HG03378 (cell line): ENCODE results near the gene NEK6.

Source experiments
- ATAC-seq: cut with Tn5 transposase; IDR thresholded peaks from one replicate; pipeline ENCODE4 v1.9.1; 2021; ENCODE audit warnings: mild to moderate bottlenecking, moderate library complexity; ENCODE audit not compliant: unreplicated experiment

The NEK6 gene

GRCh38 chr9:124295159-124295794 lies 37.5 kb downstream of the NEK6 start:
- ATAC-seq: no peak

DNA sequence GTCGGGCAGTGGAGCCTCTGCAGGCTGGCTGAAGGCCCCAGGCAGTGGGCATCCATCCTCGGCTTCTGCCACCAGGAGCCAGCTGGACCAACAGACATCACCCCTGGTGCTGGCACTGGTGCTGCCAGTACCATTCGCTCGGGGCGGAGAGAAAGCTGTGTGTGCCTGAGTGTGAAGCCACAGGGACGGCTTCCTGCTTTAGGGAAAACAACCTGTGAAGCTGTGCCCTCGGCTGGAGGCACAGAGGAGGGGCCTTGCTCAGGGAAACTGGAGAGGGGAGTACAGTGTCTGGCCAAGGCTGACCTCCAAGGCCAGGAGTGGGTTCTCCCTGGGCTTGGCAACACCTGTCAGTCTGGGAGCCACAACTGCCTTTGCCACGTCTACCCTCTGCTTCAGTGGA lies 38.3 kb downstream of the NEK6 start:
- no peak for ATAC-seq

DNA sequence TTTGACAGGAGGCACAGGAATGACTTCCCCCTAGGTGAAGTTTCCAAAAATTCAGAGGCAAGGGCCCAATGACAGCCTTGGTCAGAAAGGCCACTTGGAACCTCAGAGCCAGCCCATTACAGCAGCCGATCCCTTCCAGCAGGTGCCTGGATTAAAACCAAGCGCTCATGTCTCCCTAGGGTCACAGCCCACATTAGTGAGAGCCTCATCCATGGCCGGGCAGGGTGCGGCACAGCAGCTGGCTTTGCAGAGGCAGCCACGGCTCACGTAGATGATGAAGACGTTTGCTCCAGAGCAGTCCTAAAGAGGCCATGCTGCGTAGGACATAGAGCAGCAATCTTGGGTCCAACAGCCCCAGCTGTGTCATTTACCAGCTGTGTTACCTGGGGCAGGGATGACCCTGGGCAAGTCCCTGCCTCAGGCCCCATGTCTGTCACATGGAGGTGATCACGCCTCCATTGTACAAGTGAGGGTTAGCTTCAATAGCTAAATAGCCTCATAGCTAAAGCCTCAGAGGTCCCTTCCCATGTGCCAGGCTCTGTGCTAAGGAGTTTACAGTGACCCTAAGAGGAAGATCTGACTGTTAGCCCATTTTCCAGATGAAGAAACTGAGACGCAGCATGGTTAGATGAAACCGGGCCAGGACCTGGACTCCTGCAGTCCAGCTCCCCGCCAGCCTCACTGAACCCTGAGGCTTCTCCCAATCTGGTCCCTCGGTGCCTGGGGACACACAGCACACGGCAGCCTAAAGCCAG lies 39.2 kb downstream of the NEK6 start:
- no peak for ATAC-seq

GRCh38 chr9:124297551-124297901 lies 39.8 kb downstream of the NEK6 start:
- ATAC-seq: no peak

- ATAC-seq: no peak
These were observed 40.3 kb downstream of the NEK6 start for GRCh38 chr9:124297915-124298645.

DNA sequence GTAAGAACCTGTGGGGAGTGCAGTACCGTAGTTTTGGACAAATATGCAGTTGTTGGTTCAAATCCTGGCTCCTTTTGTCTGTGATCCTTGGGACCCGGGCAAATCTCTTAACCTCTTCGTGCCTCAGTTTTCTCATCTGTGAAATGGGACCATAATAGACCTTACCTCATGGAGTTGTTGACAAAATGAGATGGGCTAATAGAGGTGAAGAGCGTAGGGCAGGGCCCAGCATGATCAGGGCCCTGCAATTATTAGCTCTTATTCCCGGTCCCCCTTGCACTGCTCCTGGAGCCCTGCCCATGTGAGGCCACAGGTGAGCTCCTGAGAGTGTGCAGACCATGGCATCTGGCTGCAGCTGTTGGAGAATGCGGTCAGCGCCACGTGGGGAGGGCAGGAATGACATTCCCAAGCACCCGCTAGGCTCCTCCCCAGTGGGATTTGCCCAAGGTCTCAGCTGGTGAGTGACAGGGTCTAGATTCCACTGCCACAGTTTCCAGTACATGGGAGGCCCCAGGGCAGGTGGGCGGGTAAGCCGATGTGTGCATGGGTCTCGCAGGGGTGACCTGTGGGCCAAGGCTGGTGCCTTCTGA lies 41.0 kb downstream of the NEK6 start:
- no peak for ATAC-seq

- no peak for ATAC-seq
These were observed 41.9 kb downstream of the NEK6 start for GRCh38 chr9:124299515-124300090.

DNA sequence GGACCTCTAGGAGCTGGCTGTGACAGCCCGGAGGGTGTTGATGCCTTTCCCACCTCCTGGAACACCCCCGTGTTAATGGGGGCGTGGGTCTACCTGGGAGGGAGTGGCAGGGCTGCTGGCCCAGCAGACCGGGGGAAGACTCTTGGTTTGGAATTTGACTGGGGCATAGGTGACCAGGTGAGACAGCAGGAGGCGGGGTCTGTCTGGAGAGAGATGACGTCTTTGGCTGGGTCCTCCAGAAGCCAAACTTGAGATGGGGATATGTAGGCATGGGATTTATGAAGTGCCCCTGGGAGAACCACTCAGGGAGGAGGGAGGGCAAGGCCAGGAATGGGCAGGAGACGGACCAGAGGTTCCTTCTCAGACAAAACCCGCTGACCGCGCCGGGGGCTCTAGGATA lies 42.6 kb downstream of the NEK6 start:
- no peak for ATAC-seq

DNA sequence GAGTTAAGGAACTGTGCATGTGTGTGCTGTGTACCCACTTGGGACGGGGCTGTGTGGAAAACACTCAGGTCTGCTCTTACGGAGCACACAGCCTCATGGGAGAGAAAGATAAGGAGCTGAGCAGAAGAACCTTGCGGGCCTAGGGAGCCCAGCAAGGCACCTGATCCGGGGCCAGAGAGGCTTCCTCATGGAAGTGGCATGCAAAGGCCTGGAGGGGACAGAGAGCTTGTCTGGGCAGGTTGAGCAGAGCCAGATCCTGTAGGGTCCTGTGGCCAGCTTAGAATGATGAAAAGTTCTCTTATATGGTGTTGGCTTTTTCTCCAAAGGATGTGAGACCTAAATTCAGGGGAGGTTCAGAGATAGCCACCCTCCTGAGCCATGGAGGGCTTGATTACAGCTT lies 45.2 kb downstream of the NEK6 start:
- ATAC-seq: no peak

DNA sequence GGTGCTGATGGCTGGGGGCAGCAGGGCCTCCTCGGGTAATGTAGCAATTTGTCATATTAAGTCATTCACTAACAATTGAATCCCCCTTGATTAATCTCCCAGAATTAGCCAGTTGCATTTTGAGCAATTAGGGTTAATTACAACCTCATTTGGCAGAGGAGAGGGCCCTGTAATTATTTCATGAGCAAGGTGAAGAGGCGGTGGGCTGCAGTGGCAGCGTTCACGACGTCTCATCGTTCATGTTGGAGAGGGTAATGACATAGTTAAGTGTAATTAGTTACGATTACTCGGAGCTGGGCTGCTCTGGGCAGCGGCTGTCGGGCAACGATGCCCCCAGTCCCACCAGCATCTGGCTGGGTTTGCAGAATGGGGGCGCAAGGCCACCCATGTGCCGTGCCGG lies 46.0 kb downstream of the NEK6 start:
- no peak for ATAC-seq

DNA sequence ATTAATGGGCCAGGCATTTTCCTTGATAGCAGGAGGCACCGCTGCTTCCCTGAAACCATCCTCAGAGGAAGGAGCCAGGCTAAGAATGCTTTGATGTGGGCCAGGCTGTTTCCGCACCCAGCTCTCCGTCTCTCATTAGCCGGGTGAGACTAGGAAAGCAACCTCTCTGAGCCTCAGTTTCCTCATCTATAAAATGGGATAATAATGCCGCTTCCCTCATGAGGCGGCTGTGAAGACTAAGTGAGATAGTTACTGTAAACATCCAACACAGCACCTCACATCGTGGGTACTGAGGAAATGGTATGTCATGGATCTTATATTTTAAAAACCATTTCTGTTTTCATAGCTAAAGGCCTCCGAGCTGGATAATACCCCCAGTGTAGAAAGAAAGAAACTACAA lies 46.5 kb downstream of the NEK6 start:
- no peak for ATAC-seq

DNA sequence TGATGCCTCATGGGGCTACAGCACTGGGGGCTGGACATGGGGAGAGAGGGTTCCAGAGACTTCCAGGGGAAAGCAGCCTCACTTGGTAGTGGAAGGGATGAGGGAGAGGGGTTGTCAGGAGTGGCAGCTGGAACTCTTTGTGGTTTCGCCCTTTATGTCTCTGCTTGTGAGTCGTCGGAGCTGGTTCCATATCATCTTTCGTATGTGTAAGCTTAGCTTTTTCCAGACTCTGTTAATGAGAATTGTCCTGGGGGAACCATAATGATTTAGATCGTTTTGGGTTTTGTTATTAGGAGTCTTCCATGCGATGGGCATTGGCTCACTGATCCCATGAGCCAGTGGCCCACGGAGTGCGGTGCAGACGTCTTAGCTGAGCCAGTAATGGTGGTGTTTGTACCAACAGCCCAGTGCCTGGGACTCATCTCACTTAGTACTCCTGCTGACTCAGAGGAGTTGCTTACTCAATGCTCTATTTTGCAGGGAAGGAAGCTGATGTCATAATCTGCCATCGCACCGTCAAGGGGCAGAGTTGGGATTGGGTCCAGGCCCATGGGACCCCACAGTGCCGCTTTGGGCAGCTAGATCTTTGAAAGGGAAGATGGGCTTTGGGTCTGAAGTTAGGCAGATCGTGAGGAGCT lies 48.5 kb downstream of the NEK6 start:
- ATAC-seq: no peak

GRCh38 chr9:124307379-124308030 lies 49.8 kb downstream of the NEK6 start:
- ATAC-seq: no peak

- ATAC-seq: no peak
These were observed 51.1 kb downstream of the NEK6 start for GRCh38 chr9:124308606-124309491.

DNA sequence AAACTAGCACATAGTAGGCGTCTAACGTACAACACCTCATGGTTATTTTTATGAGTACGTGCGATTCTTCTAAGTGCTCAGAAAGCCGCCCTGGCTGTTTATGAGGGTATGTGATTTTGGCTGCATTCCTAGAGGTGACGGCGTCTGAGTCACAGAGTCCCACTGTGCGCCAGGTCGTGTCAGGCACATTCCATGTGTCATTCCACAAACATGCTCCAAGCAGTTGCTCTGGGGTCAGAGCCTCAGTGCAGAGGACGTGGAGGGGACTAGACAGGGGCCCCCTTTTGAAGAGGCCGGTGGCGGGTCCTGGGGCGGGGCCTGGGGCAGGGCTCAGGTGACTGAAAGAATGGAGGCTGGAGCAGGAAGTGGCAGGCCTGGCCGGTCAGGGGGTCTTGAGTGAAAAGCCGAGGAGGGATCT lies 51.9 kb downstream of the NEK6 start:
- ATAC-seq: no peak

DNA sequence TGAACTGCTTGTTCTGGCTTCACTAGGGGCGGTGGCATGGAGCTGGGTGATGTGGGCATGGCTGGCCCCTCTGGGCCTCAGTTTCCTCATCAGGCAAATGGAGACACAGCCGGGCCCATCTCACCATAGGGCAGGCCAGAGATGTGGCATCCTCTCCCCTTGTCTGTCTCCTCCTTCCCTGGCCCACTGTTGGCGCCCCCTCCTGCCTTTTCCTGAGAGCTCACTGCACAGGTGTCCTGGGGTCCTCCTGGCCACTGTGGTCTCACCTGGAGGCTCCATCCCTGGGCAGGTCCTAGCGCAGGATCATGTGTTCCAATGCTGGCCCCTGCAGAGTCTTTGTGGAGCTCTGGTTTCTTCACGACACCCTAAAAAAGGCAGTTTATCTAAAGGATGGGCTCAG lies 53.5 kb downstream of the NEK6 start:
- no peak for ATAC-seq

DNA sequence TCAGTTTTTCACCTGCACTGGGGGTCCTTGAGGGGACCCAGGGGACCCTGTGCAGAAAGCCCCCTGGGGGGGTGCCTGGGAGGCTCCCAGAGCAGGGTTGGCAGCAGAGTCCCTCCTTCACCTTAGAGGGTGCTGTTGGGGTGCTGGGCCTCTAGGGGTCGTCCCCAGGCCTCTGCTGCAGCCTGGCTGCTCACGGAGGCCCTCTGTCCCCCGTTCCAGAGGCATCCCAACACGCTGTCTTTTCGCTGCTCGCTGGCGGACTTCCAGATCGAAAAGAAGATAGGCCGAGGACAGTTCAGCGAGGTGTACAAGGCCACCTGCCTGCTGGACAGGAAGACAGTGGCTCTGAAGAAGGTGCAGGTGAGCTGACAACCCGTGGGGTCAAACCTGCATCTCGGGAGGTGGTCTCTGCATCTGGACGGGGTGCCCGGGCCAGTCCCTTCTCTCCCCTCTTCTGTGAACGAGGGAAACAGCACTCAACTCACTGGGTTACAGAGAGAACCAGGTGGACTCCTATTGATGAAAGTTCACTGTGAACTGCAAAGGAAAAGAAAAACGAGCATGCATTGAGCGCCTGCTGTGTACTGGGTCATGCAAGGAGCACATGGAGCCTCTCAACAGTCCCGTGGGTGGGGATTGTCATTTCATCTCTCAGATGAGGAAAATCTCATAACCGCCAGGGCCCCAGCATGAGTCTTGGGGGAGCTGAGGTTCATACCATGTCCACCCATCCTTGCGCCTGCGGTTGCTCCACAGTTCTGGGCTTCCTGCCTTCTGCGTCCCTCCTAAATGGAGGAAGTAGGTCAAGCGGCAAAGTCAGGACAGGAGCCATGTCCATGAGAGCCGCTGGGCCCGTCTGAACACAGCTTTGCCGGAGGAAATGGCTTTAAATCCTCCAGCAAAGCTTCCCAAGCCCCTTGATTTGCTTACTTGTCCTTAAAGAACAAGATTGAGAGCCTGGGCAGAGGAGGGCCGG lies 54.8 kb downstream of the NEK6 start:
- no peak for ATAC-seq

GRCh38 chr9:124313940-124314339 lies 56.2 kb downstream of the NEK6 start:
- ATAC-seq: no peak
